MM.1S (cell line): ENCODE measurements around the gene SIRT4.
"Not testable (repeated sequence)": the region's sequence is repeated elsewhere in the genome, so short reads cannot be mapped to it uniquely, and the experiment has no call there.

Experiments used
- DNase-seq: peaks from one replicate; pipeline ENCODE4 v3.0.0-alpha.2; 2015
- H2AFZ ChIP-seq: fragments of 300-600 bp; sonication (generic); 2 replicates; pipeline ENCODE4 v1.6.0; 2016; ENCODE audit warnings: antibody characterized with exemption, low read length
- H3F3A ChIP-seq: fragments of 300-600 bp; sonication (generic); 2 replicates; pipeline ENCODE4 v1.6.1; 2016; ENCODE audit warnings: mild to moderate bottlenecking, antibody characterized with exemption, low read length, moderate library complexity, mixed read lengths; ENCODE audit not compliant: insufficient read depth
- H3K27ac ChIP-seq: fragments of 300-600 bp; sonication (generic); 2 replicates; pipeline ENCODE4 v1.5.1; 2016; ENCODE audit warnings: mild to moderate bottlenecking, low read length
- H3K27me3 ChIP-seq: fragments of 300-600 bp; sonication (generic); replicated peaks from 2 replicates; pipeline ENCODE4 v1.6.0; 2016; ENCODE audit warnings: low read length; ENCODE audit not compliant: insufficient read depth
- H3K36me3 ChIP-seq: fragments of 300-600 bp; sonication (generic); replicated peaks from 2 replicates; pipeline ENCODE4 v1.6.1; 2016; ENCODE audit warnings: mild to moderate bottlenecking, low read length, mixed read lengths; ENCODE audit not compliant: insufficient read depth
- H3K4me1 ChIP-seq: fragments of 300-600 bp; sonication (generic); 2 replicates; pipeline ENCODE4 v1.6.1; 2016; ENCODE audit warnings: low read length, mixed read lengths
- H3K4me2 ChIP-seq: fragments of 300-600 bp; sonication (generic); 2 replicates; pipeline ENCODE4 v1.6.0; 2016; ENCODE audit warnings: low read depth, low read length
- H3K4me3 ChIP-seq: fragments of 300-600 bp; sonication (generic); 2 replicates; pipeline ENCODE4 v1.5.1; 2016; ENCODE audit warnings: low read length, mixed read lengths
- H3K79me2 ChIP-seq: fragments of 300-600 bp; sonication (generic); 2 replicates; pipeline ENCODE4 v1.6.1; 2016; ENCODE audit warnings: mixed run types, low read length, mixed read lengths
- H3K9ac ChIP-seq: fragments of 300-600 bp; sonication (generic); 2 replicates; pipeline ENCODE4 v1.6.1; 2016; ENCODE audit warnings: low read length, mixed read lengths
- H3K9me2 ChIP-seq: fragments of 300-600 bp; sonication (generic); replicated peaks from 2 replicates; pipeline ENCODE4 v1.6.1; 2016; ENCODE audit warnings: mild to moderate bottlenecking, low read length, mixed read lengths; ENCODE audit not compliant: insufficient read depth
- H3K9me3 ChIP-seq: fragments of 300-600 bp; sonication (generic); replicated peaks from 2 replicates; pipeline ENCODE4 v1.6.1; 2016; ENCODE audit warnings: mild to moderate bottlenecking, low read length, mixed read lengths; ENCODE audit not compliant: insufficient read depth
- H4K20me1 ChIP-seq: fragments of 300-600 bp; sonication (generic); 2 replicates; pipeline ENCODE4 v1.6.1; 2016; ENCODE audit warnings: mild to moderate bottlenecking, low read length, moderate library complexity, mixed read lengths; ENCODE audit not compliant: insufficient read depth
- EZH2 ChIP-seq: fragments of 300-600 bp; sonication (generic); optimal IDR thresholded peaks from 2 replicates; pipeline ENCODE3; 2017; ENCODE audit warnings: low read depth, mild to moderate bottlenecking, antibody characterized with exemption, low read length, mixed read lengths
- EZH2phosphoT487 ChIP-seq: fragments of 300-600 bp; sonication (generic); IDR thresholded peaks from 2 replicates; pipeline ENCODE4 v1.6.1; 2018; ENCODE audit warnings: antibody characterized with exemption, low read length
- TF ChIP-seq, protein P1 (sequence below): fragments of 300-600 bp; sonication (generic); IDR thresholded peaks from 2 replicates; pipeline ENCODE4 v1.5.1; 2016; ENCODE audit warnings: antibody characterized with exemption, low read length, mixed read lengths

Gene SIRT4

DNA sequence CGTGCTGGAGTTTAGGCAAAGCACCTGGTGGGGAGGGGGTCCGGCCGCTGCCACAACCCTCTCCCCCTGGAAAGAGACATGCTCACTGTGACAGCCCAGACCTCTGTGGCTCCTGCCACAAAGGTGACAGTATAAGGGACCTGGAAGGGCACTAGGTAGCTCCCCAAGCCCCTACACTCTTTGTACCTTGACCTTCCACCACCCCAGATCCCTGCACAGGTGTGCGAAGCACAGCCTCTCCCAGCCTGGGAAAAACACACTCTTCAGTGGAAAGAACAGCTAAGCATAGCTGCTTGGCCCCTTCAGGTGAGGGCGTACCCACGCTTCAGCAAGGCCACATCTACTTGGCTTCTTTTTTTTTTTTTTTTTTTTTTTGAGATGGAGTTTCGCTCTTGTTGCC, 30.4 kb downstream of the SIRT4 start:
- Histone ChIP-seq H3K4me3 (no peak overlapping the region), H4K20me1 (no peaks in the 10 kb centered on the region), H3K4me1 (no peaks in the 10 kb centered on the region), H3K27me3 (no peaks in the 10 kb centered on the region), H3K9ac (no peak overlapping the region), H3K9me2 (no peaks in the 10 kb centered on the region), H3F3A (no peaks in the 10 kb centered on the region), H3K36me3 (no peaks in the 10 kb centered on the region), H2AFZ (no peak overlapping the region), H3K4me2 (no peak overlapping the region), H3K9me3 (no peaks in the 10 kb centered on the region), H3K79me2 (no peaks in the 10 kb centered on the region), H3K27ac (no peak overlapping the region)
- no peak for TF ChIP-seq EZH2
- TF ChIP-seq, protein P1, sequence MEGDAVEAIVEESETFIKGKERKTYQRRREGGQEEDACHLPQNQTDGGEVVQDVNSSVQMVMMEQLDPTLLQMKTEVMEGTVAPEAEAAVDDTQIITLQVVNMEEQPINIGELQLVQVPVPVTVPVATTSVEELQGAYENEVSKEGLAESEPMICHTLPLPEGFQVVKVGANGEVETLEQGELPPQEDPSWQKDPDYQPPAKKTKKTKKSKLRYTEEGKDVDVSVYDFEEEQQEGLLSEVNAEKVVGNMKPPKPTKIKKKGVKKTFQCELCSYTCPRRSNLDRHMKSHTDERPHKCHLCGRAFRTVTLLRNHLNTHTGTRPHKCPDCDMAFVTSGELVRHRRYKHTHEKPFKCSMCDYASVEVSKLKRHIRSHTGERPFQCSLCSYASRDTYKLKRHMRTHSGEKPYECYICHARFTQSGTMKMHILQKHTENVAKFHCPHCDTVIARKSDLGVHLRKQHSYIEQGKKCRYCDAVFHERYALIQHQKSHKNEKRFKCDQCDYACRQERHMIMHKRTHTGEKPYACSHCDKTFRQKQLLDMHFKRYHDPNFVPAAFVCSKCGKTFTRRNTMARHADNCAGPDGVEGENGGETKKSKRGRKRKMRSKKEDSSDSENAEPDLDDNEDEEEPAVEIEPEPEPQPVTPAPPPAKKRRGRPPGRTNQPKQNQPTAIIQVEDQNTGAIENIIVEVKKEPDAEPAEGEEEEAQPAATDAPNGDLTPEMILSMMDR = no peak
- TF ChIP-seq EZH2phosphoT487 = no peak
- DNase-seq = no peak

DNA sequence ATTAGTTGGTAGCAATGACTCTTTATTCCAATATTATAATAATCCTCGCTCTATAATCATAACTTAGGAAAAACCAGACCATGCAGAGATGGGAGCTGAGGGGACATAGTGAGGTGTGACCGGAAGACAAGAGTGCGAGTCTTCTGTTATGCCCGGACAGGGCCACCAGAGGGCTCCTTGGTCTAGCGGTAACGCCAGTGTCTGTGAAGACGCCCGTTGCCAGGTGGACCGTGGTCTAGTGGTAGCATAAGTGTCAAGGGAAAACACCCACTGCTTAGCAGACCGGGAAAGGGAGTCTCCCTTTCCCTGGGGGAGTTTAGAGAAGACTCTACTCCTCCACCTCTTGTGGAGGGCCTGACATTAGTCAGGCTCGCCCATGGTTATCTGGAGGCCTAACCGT, 33.3 kb downstream of the SIRT4 start:
- not testable (repeated sequence) for H3K4me1 ChIP-seq, H3K9me2 ChIP-seq, H3K27me3 ChIP-seq, H3K9ac ChIP-seq, H3F3A ChIP-seq, H3K4me3 ChIP-seq, H2AFZ ChIP-seq, H4K20me1 ChIP-seq, H3K79me2 ChIP-seq, H3K36me3 ChIP-seq, H3K9me3 ChIP-seq, H3K27ac ChIP-seq, H3K4me2 ChIP-seq
- peak; percentile 53 for DNase-seq
- TF ChIP-seq, protein P1 = peak; percentile 42

DNA sequence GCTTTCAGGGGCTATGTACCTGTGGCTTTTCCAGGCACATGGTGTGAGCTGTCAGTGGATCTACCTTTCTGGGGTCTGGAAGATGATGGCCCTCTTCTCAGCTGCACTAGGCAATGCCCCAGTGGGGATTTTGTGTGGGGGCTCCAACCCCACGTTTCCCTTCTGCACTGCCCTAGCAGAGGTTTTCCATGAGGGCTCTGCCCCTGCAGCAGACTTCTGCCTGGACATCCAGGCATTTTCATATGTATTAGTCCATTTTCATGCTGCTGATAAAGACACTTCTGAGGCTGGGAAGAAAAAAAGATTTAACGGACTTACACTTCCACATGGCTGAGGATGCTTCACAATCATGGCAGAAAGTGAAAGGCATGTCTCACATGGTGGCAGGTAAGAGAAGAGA, 34.3 kb downstream of the SIRT4 start:
- not testable (repeated sequence) for DNase-seq, H2AFZ ChIP-seq, H3F3A ChIP-seq, H3K27ac ChIP-seq, H3K9ac ChIP-seq, H3K36me3 ChIP-seq, H3K4me3 ChIP-seq, H3K4me2 ChIP-seq, H3K79me2 ChIP-seq, H3K9me2 ChIP-seq, H3K27me3 ChIP-seq, H3K4me1 ChIP-seq, H3K9me3 ChIP-seq, H4K20me1 ChIP-seq

DNA sequence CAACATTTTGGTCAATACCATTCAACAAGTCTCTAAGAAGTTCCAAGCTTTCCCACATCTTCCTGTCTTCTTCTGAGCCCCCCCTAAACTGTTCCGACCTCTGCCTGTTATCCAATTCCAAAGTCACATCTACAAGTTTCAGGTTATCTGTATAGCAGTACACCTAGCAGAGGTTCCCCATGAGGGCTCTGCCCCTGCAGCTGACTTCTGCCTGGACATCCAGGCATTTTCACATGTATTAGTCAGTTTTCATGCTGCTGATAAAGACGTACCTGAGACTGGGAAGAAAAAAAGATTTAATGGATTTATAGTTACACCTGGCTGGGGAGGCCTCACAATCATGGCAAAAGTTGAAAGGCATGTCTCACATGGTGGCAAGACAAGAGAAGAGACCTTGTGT, 35.6 kb downstream of the SIRT4 start:
- H3K9ac ChIP-seq = no peak overlapping the region

More for the DNA sequence above, 35.6 kb downstream of the SIRT4 start:
- H3K4me3 ChIP-seq = no peak overlapping the region
- H3K79me2 ChIP-seq = no peaks in the 10 kb centered on the region
- no peak overlapping the region for H2AFZ ChIP-seq
- H4K20me1 ChIP-seq = no peaks in the 10 kb centered on the region
- no peak for TF ChIP-seq EZH2
- TF ChIP-seq, protein P1 = no peak
- no peak for TF ChIP-seq EZH2phosphoT487
- no peak overlapping the region for H3K27ac ChIP-seq
- H3F3A ChIP-seq = no peaks in the 10 kb centered on the region
- H3K4me2 ChIP-seq = no peak overlapping the region
- H3K9me3 ChIP-seq = no peaks in the 10 kb centered on the region
- H3K4me1 ChIP-seq = no peaks in the 10 kb centered on the region
- DNase-seq = no peak
- H3K9me2 ChIP-seq = no peaks in the 10 kb centered on the region
- H3K36me3 ChIP-seq = no peaks in the 10 kb centered on the region
- H3K27me3 ChIP-seq = no peaks in the 10 kb centered on the region
